ENCODE data around the gene FBXL16.

Gene FBXL16

GRCh38 chr16:689175-689897, 16.3 kb downstream of the FBXL16 start:
- DNase-seq, result no peak

- no peak for DNase-seq
Observed at GRCh38 chr16:687499-687898, 18.1 kb downstream of the FBXL16 start.

GRCh38 chr16:686459-687260, 18.9 kb downstream of the FBXL16 start:
- DNase-seq, result no peak

GRCh38 chr16:685967-686366, 19.6 kb downstream of the FBXL16 start:
- DNase-seq, result peak in 1 of 2 experiments; percentile 15

GRCh38 chr16:684961-685696, 20.5 kb downstream of the FBXL16 start:
- DNase-seq, result no peak

GRCh38 chr16:684071-684794, 21.4 kb downstream of the FBXL16 start, which contains the start of gene JMJD8:
Gene JMJD8, minus strand, starts transcription at chr16:684334. Its CDS starts 15 bp downstream, at chr16:684319.
- peak; percentile 72 to 87 for DNase-seq

- no peak for DNase-seq
Observed at GRCh38 chr16:683396-684070, 22.1 kb downstream of the FBXL16 start.

- no peak for DNase-seq
Observed at GRCh38 chr16:682493-683395, 22.9 kb downstream of the FBXL16 start.

- DNase-seq, result no peak
Observed at GRCh38 chr16:681746-682427, 23.7 kb downstream of the FBXL16 start.

GRCh38 chr16:680967-681745, 24.4 kb downstream of the FBXL16 start:
- DNase-seq, result peak; percentile 16 to 19

- DNase-seq, result no peak
Observed at GRCh38 chr16:680625-680945, 25.0 kb downstream of the FBXL16 start.

GRCh38 chr16:679814-680624, 25.6 kb downstream of the FBXL16 start, which contains the start of gene STUB1:
Gene STUB1, plus strand, starts transcription at chr16:680410. Its CDS starts 116 bp downstream, at chr16:680526.
- DNase-seq, result peak; percentile 65 to 69

GRCh38 chr16:678858-679813, 26.5 kb downstream of the FBXL16 start:
- DNase-seq, result peak; percentile 32 to 48

- DNase-seq, result no peak
Observed at GRCh38 chr16:678209-678857, 27.3 kb downstream of the FBXL16 start.

- DNase-seq, result no peak
Observed at GRCh38 chr16:677316-678190, 28.0 kb downstream of the FBXL16 start.

GRCh38 chr16:676913-677312, 28.7 kb downstream of the FBXL16 start:
- DNase-seq, result no peak

All from AML-193 (cell line).